Esophagus squamous epithelium (tissue), 5 donors: Measurements from ENCODE around the gene SCAND1. TPM values are rescaled to one million over a fixed set of nuclear protein-coding genes. Genes with fewer than 3 reads are reported as not detected.

ENCODE experiments used
- DNase-seq: peaks from one replicate; lab custom pipeline; 2025; lab: John Stamatoyannopoulos, UW
- H3K27ac ChIP-seq, 4 donors: fragments of 200-600 bp; sonication (generic); one replicate each; pipeline ENCODE4 v1.5.1; 2016 to 2019; ENCODE audit warnings: mild to moderate bottlenecking in 1 of 4
- H3K27me3 ChIP-seq, 4 donors: fragments of 200-600 bp; sonication (generic); 1 replicate in 3 of 4; 2 replicates in 1 of 4; pipeline versions ENCODE4 v1.5.1 to v1.6.0; 2017 to 2021; ENCODE audit warnings: antibody characterized with exemption in 1 of 4
- H3K36me3 ChIP-seq, 3 donors: fragments of 200-600 bp; sonication (generic); one replicate each; pipeline ENCODE4 v1.5.1; 2016 to 2019
- H3K4me1 ChIP-seq, 3 donors: fragments of 200-600 bp; sonication (generic); one replicate each; pipeline ENCODE4 v1.5.1; 2017 to 2019
- H3K4me3 ChIP-seq, 4 donors: fragments of 200-600 bp; sonication (generic); 1 replicate in 3 of 4; 2 replicates in 1 of 4; pipeline ENCODE4 v1.5.1; 2016 to 2019; ENCODE audit warnings: mild to moderate bottlenecking in 2 of 4, moderate library complexity in 1 of 4
- H3K9me3 ChIP-seq, 3 donors: fragments of 200-600 bp; sonication (generic); one replicate each; pipeline ENCODE4 v1.5.1; 2016 to 2019
- CTCF ChIP-seq, 6 experiments: fragments of 450-650 bp in 4 of 6; fragments of 200-600 bp in 2 of 6; sonication (generic) in 2 of 6; IDR thresholded peaks; one replicate each; pipeline ENCODE4 v1.5.1; 2016 to 2019; ENCODE audit warnings: antibody characterized with exemption in 6 of 6, mild to moderate bottlenecking in 4 of 6, moderate library complexity in 4 of 6
- POLR2A ChIP-seq, 4 donors: fragments of 450-650 bp; IDR thresholded peaks; one replicate each; pipeline ENCODE4 v1.6.1; 2017; ENCODE audit warnings: antibody characterized with exemption in 4 of 4, mild to moderate bottlenecking in 4 of 4, moderate library complexity in 3 of 4
- WGBS, 2 donors: methylation state at CpG; one replicate each; pipeline ENCODE4 v1.1.5; 2018; 5-methylcytosine and 5-hydroxymethylcytosine counted together
- intact Hi-C: fragments of 100-400 bp; cut with DNase I; formaldehyde crosslinking; loops from one replicate; pipeline ENCODE4 v1.15.0; 2022
- total RNA-seq, 4 donors: library from RNA; depleted of rRNA; stranded (reverse); fragments of >200 nt; gene quantifications; one replicate each; pipeline ENCODE4 v1.1.0, GENCODE V29; 2016
- donor health status: DM: yes; HTN: yes; CAD: no.

SCAND1 gene
- total RNA-seq, 4 donors from 2014 or later, result 50.2 to 98.6 (median 74.1) TPM

GRCh38 chr20:35939264-35939663, 15.0 kb downstream of the SCAND1 start:
- Histone ChIP-seq H3K4me1 (no peaks in the 10 kb centered on the region), H3K36me3 (peaks cover 6 to 97% (median 20%) of the 10 kb centered on the region in 3 donors), H3K9me3 (no peaks in the 10 kb centered on the region), H3K4me3 (no peak overlapping the region), H3K27me3 (no peaks in the 10 kb centered on the region), H3K27ac (no peak overlapping the region)
- TF ChIP-seq CTCF (IDR thresholded peaks at IDR 0.05) (no peak), POLR2A (IDR thresholded peaks at IDR 0.05) (no peak)
- DNase-seq, result no peak
- 91 to 94% methylated on average over 3 of the region's 3 CpGs for WGBS, 2 donors
- intact Hi-C loops, result no loop called here

GRCh38 chr20:35934050-35934449, 20.3 kb downstream of the SCAND1 start:
- no peak overlapping the region for H3K27ac ChIP-seq
- no peak for DNase-seq
- 93 to 98% methylated on average over 3 to 4 of the region's 4 CpGs for WGBS, 2 donors
- no peaks in the 10 kb centered on the region for H3K4me1 ChIP-seq
- H3K9me3 ChIP-seq, result no peaks in the 10 kb centered on the region
- no peaks in the 10 kb centered on the region for H3K27me3 ChIP-seq
- H3K36me3 ChIP-seq, result peaks cover 13 to 97% (median 13%) of the 10 kb centered on the region in 3 donors
- TF ChIP-seq CTCF (IDR thresholded peaks at IDR 0.05) (no peak), POLR2A (IDR thresholded peaks at IDR 0.05) (no peak)
- no peak overlapping the region for H3K4me3 ChIP-seq
- intact Hi-C loops, result no loop called here

GRCh38 chr20:35929301-35929700, 25.0 kb downstream of the SCAND1 start:
- no peak for DNase-seq
- Histone ChIP-seq H3K4me1 (no peaks in the 10 kb centered on the region), H3K36me3 (peaks cover 11 to 83% (median 14%) of the 10 kb centered on the region in 3 donors), H3K27me3 (no peaks in the 10 kb centered on the region), H3K4me3 (no peak overlapping the region), H3K27ac (no peak overlapping the region), H3K9me3 (no peaks in the 10 kb centered on the region)
- intact Hi-C loops, result no loop called here
- 61 to 83% methylated on average over 2 of the region's 2 CpGs for WGBS, 2 donors
- no peak for TF ChIP-seq POLR2A (IDR thresholded peaks at IDR 0.05)

- DNase-seq, result no peak
- H3K36me3 ChIP-seq, result peaks cover 0 to 87% (median 16%) of the 10 kb centered on the region in 3 donors
- no peaks in the 10 kb centered on the region for H3K27me3 ChIP-seq
- intact Hi-C loops, result no loop called here
- H3K4me3 ChIP-seq, result no peak overlapping the region
- no peaks in the 10 kb centered on the region for H3K4me1 ChIP-seq
- no peaks in the 10 kb centered on the region for H3K9me3 ChIP-seq
- 88 to 91% methylated on average over 3 of the region's 3 CpGs for WGBS, 2 donors
- no peak for TF ChIP-seq POLR2A (IDR thresholded peaks at IDR 0.05)
- TF ChIP-seq CTCF (IDR thresholded peaks at IDR 0.05), result no peak
- no peak overlapping the region for H3K27ac ChIP-seq
Observed at GRCh38 chr20:35920523-35920922, 33.8 kb downstream of the SCAND1 start.

GRCh38 chr20:35918021-35918420, 36.3 kb downstream of the SCAND1 start:
- Histone ChIP-seq H3K27me3 (no peaks in the 10 kb centered on the region), H3K36me3 (peaks cover 0 to 94% (median 23%) of the 10 kb centered on the region in 3 donors), H3K4me1 (no peaks in the 10 kb centered on the region), H3K9me3 (no peaks in the 10 kb centered on the region), H3K27ac (no peak overlapping the region), H3K4me3 (no peak overlapping the region)
- intact Hi-C loops, result no loop called here
- TF ChIP-seq CTCF (IDR thresholded peaks at IDR 0.05) (no peak), POLR2A (IDR thresholded peaks at IDR 0.05) (no peak)
- 83% methylated on average over 1 of the region's 1 CpG; no CpG with 5 or more reads in 1 of the 2 donors for WGBS, 2 donors
- no peak for DNase-seq

- Histone ChIP-seq H3K36me3 (peaks cover 0 to 100% (median 23%) of the 10 kb centered on the region in 3 donors), H3K4me3 (no peak overlapping the region), H3K27ac (no peak overlapping the region), H3K4me1 (no peaks in the 10 kb centered on the region), H3K9me3 (no peaks in the 10 kb centered on the region), H3K27me3 (no peaks in the 10 kb centered on the region)
- TF ChIP-seq CTCF (IDR thresholded peaks at IDR 0.05), result no peak
- TF ChIP-seq POLR2A (IDR thresholded peaks at IDR 0.05), result no peak
- WGBS, 2 donors, result 57 to 79% methylated on average over 3 of the region's 3 CpGs
- intact Hi-C loops, result no loop called here
- DNase-seq, result no peak
Observed at GRCh38 chr20:35917077-35917476, 37.2 kb downstream of the SCAND1 start.
